AG20443 (cell line): ENCODE data around the gene KCNK17.
"Not testable (repeated sequence)": the region's sequence is repeated elsewhere in the genome, so short reads cannot be mapped to it uniquely, and the experiment has no call there.

Experiments used
- DNase-seq: peaks from one replicate; pipeline ENCODE4 v3.0.0; 2012; ENCODE audit warnings: low spot score, mixed read lengths

The KCNK17 gene

DNA sequence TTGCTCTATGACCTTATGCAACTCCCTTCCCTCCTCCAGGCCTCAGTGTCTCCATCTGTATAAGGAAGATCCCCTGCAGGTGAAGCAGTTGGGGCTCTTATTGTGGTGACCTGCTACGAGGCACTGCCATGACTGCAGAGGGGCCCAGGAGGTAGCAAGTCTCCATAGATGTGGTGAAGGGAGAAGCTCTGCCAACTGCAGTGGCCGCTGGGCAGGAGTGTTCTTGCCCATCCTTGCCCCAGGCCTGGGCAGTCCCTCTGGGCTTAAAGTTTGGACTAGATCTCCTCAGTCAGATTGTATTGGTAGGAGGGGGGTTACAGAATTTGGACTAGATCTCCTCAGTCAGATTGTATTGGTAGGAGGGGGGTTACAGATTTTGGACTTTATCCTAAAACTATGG lies 12.2 kb downstream of the KCNK17 start:
- no peak for DNase-seq

DNA sequence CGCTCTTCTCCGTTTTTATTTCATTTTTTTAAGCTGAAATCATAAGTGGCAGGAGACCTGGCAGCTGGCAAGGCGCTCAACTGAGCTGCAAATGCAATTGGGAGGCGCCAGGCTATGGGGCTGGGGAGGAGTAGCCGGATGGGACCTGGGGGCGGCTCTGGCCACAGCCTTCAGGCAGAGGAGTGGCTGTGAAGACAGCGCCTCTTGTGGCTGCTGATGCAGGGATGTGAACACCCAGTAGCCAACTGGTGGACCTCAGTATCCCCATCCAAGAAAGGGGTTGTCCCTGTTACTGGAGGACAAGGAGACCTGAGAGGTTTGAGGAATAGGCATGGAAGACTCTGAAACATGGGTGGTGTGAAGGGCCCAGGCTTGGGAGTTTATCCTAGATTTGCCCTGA lies 12.6 kb downstream of the KCNK17 start:
- peak; percentile 50 for DNase-seq

DNA sequence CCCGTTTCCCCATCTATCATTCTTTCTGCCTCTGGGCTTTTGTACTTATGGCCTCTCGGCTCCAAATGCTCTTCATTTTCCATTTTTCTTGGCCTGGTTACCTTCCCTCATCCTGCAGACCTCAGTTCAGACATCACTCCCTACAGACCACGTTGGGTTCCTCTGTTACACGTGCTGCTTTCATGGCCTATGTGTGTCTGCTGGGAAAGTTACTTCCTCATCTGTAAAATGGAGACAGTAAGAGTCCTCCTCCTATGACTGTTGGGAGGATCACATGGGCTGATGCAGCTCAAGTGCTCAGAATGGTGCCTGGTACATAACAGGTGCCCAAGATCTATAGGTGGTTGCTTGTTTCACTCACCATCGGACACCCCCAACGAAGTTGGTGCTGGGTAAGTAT lies 13.5 kb downstream of the KCNK17 start:
- no peak for DNase-seq

DNA sequence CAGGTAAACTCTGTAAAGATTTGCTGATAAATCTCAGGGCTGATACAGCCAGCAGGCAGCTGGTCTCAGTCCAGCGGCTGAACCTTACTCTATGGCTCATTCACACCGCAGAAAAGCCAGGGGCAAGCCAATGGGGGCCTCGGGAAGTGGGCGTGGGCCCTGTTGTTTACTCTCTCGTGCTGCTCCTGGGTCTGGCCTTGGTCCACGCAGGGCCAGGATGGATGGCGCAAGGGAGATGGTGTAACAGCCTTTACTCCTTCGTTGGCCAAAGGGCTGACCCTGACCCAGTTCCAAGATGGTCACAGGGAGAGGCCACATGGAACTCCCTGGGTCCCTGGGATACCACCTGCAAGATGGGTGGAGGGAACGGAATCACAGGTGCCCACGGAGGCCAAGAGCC lies 16.2 kb downstream of the KCNK17 start:
- no peak for DNase-seq

DNA sequence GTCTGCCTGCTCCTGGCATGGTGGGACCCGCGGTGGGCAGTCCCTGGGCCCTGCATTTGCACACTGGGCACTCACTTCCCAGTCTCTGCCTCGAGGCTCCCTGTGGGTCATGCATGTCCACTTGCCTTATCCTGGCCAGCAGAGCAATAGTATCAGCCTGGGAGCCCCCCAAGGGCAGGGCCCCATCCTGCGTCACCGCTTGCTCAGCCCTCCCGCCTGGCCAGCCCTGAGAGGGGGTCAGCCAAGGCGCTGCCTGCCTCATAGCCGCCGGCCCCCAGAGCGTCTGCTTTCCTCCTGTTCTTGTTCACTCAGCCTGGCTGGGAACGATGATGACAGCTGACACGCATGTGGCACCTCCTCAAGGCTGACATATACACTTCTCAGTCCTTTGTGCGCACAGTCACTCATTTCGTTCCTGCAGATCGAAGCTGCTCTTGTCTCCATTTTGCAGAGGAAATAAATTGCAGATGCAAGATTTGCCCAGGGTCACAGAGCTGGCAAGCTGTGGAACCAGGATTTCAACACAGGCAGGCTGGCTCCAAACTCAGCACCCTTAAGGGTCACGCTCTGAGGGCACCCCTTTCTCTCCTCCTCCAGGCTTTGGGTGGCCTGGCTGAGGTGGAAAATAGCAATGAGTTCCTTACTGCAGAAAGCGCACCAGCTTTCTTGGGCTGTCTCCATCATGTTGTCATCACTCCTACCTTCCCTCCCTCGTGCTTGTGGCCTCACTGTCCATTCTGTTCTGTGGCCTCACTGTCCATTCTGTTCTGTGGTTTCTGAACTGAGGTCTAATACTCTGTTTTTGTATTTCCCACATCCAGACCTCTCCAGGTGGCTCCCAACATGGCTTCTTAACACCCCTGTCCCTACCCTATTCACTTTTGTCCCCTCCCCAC lies 17.2 kb downstream of the KCNK17 start:
- peak; percentile 59 for DNase-seq

DNA sequence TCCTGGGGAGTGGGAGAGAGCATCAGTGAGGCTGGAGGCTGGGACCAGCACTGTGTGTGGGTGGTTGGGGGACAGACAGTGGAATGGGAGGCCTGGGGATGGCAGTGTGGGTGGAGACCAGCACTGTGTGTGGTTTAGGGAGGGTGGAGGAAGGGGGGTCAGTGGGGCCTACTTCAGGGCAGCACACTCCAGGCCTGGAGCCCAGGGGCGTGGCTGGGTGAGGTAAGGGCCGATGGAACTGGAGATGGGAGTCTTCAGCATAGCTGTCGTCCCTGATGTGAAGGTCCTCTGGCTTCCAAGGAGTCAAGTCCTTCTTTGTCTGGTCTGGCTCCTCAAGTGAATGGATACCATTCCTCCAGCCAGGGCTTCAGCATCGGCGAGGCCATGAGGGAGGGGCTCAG lies 18.6 kb downstream of the KCNK17 start:
- no peak for DNase-seq

DNA sequence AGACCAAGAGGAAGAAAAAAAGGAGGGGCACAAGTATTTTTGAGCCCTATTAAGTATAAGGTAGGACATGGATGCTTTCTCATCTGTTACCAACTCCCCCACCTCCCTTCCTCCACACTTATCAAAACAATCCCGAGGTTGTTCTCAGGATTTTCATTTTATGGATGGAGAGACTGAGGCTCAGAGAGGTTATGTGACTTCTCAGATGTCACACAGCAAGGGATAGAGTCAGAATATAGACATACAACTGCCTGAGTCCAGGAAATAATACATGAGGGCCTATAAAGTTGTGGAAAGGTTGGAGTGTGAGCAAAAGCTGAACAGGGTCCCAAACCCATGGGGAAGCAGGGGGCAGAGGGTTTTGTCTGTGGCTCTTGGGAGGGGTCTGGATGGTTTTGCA lies 19.3 kb downstream of the KCNK17 start:
- DNase-seq, result no peak

DNA sequence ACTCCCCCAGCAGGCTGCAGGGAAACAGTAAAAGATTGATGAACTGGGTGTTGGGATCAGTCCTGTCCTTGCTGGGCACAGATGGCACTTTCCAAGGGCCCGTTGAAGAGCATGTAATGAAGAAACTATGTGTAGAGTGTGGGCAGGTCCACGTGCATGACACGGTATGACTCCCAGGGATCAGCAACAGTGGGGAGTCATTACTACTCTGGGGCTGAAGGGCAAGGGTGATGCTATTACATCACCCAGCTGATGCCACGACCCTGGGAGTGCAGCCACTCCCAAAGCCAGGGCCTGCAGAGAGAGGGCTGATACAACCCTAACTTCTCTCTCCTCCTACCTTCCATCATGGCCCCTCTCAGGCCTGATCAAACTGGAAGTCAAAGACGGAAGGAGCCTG lies 20.1 kb downstream of the KCNK17 start:
- DNase-seq, result no peak

DNA sequence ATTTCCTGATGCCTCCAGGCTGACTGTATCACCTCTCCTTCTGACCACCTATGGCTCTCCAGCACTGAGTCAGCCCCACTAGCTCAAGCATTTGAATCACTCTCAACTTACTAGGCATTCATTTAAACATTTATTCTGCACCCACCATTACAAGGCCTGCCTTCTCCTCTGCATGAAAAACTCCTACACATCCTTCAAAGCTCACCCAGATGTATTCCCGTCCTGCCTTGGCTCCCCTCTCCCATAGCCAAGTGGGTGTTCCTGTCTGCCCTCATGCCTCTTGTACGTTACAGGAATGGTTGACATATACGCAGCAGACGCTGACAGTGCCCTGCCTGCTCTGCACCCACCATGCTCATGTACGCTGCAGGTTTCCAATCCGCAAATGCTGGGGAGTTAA lies 21.6 kb downstream of the KCNK17 start:
- DNase-seq, result no peak

DNA sequence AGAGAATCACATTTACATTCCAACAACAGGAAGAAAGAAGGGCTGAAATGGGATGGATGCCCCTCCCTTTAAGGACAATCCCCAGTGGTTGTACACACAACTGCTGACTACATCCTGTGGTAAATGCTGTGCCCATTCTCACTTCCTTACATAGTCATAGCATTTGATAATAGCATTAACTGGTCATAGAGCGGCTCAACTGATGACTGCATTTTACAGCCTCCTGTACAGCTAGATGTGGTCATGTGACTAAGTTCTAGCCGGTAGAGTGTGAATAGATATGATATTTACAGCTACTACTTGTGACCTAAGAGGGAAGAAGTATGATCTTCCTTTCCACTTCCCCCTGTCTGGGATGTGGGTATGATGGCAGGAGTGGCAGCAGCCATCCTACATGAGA lies 24.7 kb downstream of the KCNK17 start:
- DNase-seq, result no peak

DNA sequence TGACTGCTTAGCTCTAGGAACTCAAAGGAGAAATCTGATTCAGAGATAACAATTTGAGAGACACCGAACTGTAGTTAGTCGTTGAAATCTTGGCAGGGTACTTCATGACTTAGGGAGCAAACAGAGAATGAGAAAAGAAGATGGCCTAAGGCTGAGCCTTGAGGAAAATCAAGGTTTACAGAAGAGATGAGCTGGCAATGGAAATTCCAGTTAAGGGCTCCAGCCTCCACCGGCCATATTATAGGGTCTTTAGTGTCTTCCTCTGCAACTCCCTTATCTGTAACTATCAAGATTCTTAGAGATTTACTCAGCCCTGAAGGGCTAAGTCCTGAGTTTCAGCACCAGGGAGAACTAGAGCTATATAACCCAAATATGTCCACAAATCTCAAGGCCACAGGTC lies 26.6 kb downstream of the KCNK17 start:
- no peak for DNase-seq

DNA sequence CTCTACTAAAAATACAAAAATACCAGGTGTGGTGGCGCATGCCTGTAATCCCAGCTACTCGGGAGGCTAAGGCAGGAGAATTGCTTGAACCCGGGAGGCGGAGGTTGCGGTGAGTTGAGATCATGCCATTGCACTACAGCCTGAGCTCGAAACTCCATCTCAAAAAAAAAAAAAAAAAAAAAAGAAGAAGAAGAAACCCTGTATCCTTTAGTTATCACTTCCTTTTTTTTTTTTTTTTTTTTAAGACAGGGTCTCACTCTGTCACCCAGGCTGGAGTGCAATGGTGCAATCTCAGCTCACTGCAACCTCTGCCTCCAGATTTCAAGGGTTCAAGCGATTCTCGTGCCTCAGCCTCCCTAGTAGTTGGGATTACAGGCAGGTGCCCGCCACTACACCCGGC lies 27.6 kb downstream of the KCNK17 start:
- not testable (repeated sequence) for DNase-seq

DNA sequence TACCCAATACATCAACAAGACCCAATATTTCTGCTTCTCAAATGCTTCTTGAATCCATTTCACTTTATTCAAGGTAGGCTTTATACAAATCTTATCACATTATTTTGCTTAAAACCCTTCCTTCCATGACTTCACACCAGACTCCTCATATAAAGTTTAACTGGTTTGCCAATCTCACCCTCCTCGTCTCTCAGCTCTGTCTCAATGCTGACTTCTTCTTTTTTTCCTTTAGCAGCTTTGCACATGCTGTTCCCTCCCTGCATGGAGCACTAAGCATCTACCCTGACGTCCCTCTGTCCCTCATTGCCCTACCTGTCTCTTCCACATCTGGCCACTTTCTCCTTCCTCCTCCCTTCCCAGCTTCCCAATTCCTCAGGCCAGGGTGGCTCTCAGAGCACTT lies 31.4 kb downstream of the KCNK17 start:
- no peak for DNase-seq

DNA sequence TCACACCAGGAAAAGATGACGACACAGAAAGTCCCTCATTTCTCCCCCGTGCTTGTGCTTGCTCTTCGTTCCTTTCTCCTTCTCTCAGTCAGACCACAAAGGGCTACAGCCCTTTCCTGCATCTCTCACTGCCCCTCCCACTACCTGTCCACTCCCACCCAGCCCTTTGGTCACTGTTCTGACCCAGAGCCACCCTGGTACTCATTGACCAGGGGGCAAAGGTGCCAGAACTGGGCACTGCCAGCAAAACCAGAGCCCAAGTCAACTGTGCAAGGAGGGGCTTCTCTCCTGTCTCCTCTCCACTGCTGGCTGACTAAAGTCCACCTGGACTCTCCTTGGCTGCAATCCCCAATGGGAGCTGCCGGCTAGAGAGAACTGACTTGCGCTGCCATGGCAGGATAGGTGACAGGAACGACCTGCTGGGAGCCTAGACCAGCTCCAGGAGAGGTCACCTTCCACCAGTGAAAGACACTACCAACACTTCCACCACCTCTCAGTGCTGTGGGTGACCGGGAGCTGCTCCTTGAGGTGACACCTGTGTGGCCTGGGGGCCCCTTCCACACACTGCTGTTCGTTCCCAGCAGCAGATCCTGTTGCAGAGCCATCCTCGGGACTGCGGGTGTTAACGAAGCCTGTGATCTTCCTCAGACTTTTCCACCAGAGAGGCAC lies 32.8 kb downstream of the KCNK17 start:
- DNase-seq, result no peak

DNA sequence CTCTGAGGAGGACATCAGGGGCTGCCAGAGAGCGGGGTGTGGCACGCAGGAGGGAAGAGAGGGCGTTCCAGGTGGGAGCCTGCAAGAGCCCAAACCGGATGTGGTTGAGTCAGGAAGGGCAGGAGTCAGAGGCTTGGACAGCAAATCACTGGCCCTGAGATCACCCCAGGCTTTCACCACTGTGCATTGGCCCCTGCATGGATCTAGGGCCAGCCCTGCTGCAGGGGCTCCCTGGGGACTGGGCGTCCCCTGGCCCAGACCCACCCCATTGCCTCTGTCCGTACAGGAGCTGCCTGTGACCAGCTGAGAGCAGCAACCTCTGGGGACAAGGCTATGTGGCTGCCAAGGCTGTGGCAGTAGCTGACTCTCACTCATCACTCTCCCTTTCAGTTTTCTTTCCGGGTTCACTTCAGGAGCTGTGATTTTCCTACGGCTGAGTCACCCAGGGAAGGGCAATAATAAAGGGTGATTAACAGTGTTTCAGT lies 33.9 kb downstream of the KCNK17 start:
- peak; percentile 38 for DNase-seq

DNA sequence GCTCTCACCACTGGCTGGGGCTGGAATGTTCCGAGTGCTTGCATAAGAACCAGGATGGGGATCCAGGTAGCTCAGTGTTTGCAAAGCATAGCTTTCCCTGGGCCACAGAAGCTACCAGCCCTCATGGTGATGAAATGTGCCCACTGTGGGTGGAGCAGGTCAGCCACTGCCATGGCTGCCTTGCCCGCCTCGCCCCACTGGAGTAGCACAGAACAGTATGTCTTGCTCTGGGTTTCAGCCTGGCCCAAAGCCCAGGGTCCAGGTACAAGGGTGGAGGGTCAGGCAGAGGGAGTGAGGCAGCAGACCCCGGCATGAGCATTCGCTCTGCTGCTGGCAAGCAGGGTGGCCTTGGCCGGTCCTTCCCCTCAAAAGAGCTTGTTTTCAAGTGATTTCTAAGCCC lies 34.7 kb downstream of the KCNK17 start:
- no peak for DNase-seq

DNA sequence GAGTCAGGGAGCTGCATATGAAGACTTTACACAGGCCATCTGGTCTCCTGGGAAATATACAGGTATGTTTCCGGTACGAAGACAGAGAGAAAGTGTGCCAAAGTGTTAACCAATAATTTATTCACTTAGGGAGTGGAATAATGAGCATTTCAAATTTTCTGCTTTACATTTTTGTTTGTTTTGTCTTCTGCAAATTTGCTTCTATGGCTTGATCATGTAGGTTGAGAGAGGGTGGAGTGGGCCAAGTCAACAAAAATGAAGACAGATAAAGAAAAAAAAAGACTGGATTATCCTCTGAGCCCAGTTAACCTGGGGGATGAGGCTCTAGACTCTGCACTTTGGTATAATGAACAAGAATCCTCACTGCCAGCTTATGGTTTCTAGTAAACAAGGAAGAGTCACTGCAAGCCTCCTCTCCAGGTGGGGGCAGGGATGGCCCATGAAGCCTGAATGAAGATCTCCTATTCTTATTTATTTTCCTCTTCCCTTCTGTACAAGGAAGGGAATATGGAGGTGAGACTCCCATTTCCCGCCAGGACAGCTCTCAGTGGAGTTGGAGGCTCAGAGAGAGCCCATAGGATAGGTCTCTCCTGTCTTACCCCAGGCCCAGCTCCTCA lies 37.7 kb downstream of the KCNK17 start:
- DNase-seq, result no peak

DNA sequence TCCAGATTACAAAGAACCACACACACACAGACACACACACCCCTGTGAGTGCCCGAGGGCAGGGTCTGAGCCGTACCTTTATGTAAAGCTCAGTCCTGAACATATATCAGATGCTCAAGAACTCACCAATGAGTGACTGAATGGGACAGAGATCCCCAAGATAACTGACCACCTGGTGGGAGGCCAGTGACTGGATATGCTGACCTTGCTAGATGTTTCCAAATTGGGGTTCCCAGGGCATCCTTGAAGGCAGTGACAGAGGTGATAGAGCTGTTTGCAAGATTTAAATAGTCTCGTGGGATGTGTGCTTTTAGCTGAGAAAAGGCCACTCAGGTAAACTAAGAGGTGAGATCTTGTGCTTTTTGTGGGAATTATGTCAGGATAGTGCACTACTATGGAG lies 39.3 kb downstream of the KCNK17 start:
- DNase-seq, result no peak

DNA sequence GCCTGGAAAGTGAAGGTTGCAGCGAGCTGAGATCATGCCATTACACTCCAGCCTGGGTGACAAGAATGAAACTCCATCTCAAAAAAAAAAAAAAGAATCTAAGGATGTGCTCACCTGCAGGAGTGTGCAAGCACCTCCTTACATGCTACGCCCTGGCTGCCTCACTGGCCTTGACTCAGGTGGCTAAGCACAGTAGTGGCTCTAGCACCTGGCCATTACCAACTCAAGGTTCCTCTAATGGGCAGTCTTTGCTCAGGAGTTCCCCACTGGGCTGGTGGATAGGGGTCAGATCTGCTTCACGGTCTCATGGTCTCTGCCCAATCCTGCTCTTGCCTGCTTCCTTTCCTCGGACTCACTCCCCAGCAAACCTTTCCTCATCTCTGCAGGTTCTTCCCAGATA lies 39.7 kb downstream of the KCNK17 start:
- no peak for DNase-seq

DNA sequence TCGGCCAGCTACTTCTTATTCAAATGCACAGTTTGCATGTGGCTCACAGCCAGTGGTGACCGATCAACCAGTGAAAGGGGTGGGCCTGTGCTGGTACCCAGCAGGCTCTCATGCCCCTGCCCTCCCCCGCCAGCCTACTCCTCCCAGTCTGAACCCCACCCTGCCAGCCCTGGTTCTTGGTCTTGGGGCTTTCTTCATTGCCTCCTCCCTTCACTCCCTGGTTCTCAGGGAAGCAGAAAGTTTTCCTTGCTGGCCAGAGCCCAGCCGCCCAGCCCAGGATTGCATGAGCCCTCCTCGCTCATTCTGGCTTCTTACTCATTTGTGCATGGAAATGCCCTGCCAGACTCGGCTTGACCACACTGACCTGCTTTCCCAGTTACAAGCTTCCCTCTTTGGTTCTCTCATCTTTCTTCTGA lies 40.8 kb downstream of the KCNK17 start:
- no peak for DNase-seq

DNA sequence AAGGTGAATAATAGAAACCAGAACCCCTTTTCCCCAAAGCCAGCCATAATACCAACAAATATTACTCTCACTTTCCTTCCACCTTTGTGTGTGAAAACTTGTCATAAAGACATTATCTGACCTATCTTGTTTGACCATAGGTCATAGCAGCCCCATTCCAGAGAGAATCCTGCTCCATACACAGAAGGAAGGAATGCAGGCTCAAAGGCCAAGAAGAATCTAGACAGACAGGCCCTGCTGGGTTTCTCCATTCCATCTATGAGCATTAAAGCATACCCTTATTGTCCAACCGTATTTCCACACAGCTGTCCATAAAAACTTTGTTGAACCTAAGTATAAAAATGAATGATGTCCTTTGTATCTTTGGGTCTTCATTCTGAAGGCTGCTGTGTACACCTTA lies 44.3 kb downstream of the KCNK17 start:
- no peak for DNase-seq

DNA sequence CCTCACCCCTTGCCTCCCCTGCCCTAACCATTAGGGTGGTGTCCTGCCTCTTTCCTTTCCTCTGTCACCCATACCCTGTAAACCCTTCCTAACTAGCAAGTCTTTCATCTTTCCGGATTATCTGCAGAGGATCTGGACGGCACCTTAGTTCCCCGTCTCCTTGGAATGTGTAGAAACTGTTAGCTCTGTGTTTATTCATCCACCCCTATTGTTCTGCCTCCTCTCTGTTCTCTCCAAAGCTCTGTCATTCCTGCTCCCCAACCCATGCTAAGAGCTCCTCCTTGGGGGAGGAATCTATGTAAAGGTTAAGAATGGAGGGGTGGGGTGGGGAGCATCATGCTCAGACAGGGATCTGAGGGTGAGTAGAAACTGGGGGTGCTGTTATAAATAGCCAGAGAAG lies 45.5 kb downstream of the KCNK17 start:
- no peak for DNase-seq

DNA sequence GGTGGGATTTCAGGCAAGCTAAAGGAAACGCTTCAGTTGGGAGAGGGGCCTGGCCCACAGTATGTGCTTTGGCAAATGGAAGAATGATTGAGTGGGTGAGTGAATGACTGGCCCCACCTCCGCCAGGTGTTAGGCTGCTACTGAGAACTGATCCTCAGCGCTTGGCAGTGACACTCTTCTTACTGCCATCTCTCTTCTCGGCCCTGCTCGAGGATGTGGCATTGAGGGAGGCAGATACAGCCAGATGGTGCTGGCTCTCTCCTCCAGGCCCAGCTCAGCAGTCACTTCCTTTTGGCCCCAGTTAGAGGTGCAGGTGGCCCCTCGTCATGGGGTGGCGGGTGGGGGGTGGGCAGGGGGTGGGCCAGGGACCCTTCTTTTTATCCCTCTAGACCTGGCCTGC lies 46.0 kb downstream of the KCNK17 start:
- DNase-seq, result no peak
